Common myeloid progenitor, CD34-positive (primary cell): Measurements from ENCODE around the gene FBLN1.

Experiments
- CTCF ChIA-PET: fragments of 350-600 bp; sonication (Branson Sonifier 250); formaldehyde crosslinking; loops from one replicate; lab custom pipeline; 2021; ENCODE audit warnings: antibody characterized with exemption; lab: Charles Lee
- POLR2A ChIA-PET: fragments of 350-600 bp; sonication (Branson Sonifier 250); formaldehyde crosslinking; loops from one replicate; lab custom pipeline; 2021; ENCODE audit warnings: antibody characterized with exemption; lab: Charles Lee
- DNase-seq, 3 donors: peaks; one replicate each; pipeline versions ENCODE4 v3.0.0 to v3.0.0-alpha.2; 2013
- H3K27ac ChIP-seq, 2 experiments: 1 replicate in 1 of 2; 2 replicates in 1 of 2; pipeline ENCODE4 v1.7.0; 2013; ENCODE audit warnings: inconsistent platforms in 2 of 2, low read length in 2 of 2, mild to moderate bottlenecking in 2 of 2, low read depth in 1 of 2, moderate library complexity in 1 of 2; ENCODE audit not compliant: severe bottlenecking in 2 of 2, insufficient read depth in 1 of 2, poor library complexity in 1 of 2
- H3K27me3 ChIP-seq, 5 experiments: replicated peaks in 2 of 5; 1 replicate in 3 of 5; 2 replicates in 2 of 5; pipeline versions ENCODE4 v1.6.1 to v1.7.0; 2013; ENCODE audit warnings: low read length in 4 of 5, mild to moderate bottlenecking in 2 of 5, moderate library complexity in 2 of 5, inconsistent platforms in 1 of 5; ENCODE audit not compliant: insufficient read depth in 5 of 5, control insufficient read depth in 4 of 5
- H3K36me3 ChIP-seq, 4 experiments: 1 replicate in 2 of 4; 2 replicates in 2 of 4; pipeline versions ENCODE4 v1.6.1 to v1.7.0; 2013; ENCODE audit warnings: low read length in 3 of 4, control low read depth in 1 of 4, mild to moderate bottlenecking in 1 of 4; ENCODE audit not compliant: control insufficient read depth in 4 of 4, insufficient read depth in 4 of 4
- H3K4me1 ChIP-seq, 4 experiments: 1 replicate in 3 of 4; 2 replicates in 1 of 4; pipeline versions ENCODE4 v1.6.1 to v1.7.1; 2013; ENCODE audit warnings: low read length in 3 of 4, mild to moderate bottlenecking in 3 of 4, control low read depth in 1 of 4, inconsistent platforms in 1 of 4, moderate library complexity in 1 of 4; ENCODE audit not compliant: control insufficient read depth in 4 of 4, insufficient read depth in 4 of 4; ENCODE audit errors: control extremely low read depth in 1 of 4
- H3K4me3 ChIP-seq, 7 experiments: 1 replicate in 4 of 7; 2 replicates in 3 of 7; pipeline versions ENCODE4 v1.5.1 to v1.7.0; 2013; ENCODE audit warnings: mild to moderate bottlenecking in 7 of 7, low read length in 6 of 7, moderate library complexity in 6 of 7, inconsistent platforms in 2 of 7, low read depth in 2 of 7, control low read depth in 1 of 7; ENCODE audit not compliant: insufficient read depth in 4 of 7, control insufficient read depth in 1 of 7; ENCODE audit errors: extremely low read depth in 1 of 7
- H3K9me3 ChIP-seq, 5 experiments: 1 replicate in 4 of 5; 2 replicates in 1 of 5; pipeline versions ENCODE4 v1.6.1 to v1.7.1; 2013; ENCODE audit warnings: low read length in 4 of 5, mild to moderate bottlenecking in 2 of 5, inconsistent platforms in 1 of 5, low read depth in 1 of 5, moderate library complexity in 1 of 5; ENCODE audit not compliant: control insufficient read depth in 4 of 5, insufficient read depth in 2 of 5; ENCODE audit errors: control extremely low read depth in 1 of 5
- WGBS: methylation state at CpG from one replicate; pipeline ENCODE4 v1.1.5; 2013; ENCODE audit not compliant: insufficient coverage; 5-methylcytosine and 5-hydroxymethylcytosine counted together

FBLN1 gene

DNA sequence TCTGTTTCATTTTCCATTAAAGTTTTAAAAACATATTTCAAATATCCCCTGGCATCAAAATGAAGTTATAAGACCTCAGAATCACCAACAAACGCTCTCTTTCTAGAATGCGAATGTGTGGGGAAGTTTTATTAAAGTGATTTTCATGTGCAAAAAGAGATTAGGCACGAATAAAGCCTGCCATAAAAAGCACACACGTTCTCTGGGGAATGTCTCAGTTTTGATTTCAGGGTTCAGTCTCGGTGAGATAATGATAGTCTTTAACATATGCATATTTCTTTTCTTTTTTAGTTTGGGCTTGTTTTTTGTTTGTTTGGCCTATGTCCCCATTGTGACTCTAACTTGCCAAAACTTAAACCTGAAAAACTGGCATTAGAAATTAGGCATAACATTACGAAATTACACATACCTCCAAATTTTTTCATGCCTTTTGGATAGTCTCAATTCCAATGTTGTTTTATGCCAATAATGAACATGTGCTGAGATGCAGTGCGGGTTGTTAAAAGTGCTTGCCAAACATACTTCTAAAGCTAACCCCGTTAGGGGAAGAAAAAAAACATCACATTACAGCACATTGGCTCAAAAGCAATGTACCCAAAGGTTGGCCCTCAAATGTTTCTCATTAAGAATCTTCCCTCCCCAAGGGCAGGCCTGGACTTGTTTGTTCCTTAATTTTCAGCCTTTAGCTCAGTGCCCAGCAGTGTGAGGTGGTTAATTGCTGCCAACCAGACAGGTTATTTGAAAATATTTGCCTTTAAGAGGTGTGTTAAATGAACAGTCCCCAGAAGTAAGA is 33.2 kb upstream of the FBLN1 start:
- Histone ChIP-seq H3K4me1 (no peaks in the 10 kb centered on the region), H3K9me3 (peaks cover 0 to 5% (median 0%) of the 10 kb centered on the region in 5 experiments), H3K27me3 (peaks cover 0 to 2% (median 0%) of the 10 kb centered on the region in 5 experiments), H3K4me3 (no peak overlapping the region), H3K27ac (no peak overlapping the region), H3K36me3 (no peaks in the 10 kb centered on the region)
- ChIA-PET CTCF (interaction anchor here (1.4 kb wide), 1 partner anchor 17 kb away, joined by 3 read pairs; no protein-coding TSS in a partner anchor), POLR2A (no interaction called here)
- no peak for DNase-seq
- WGBS, result 89% methylated on average over 6 of the region's 8 CpGs

DNA sequence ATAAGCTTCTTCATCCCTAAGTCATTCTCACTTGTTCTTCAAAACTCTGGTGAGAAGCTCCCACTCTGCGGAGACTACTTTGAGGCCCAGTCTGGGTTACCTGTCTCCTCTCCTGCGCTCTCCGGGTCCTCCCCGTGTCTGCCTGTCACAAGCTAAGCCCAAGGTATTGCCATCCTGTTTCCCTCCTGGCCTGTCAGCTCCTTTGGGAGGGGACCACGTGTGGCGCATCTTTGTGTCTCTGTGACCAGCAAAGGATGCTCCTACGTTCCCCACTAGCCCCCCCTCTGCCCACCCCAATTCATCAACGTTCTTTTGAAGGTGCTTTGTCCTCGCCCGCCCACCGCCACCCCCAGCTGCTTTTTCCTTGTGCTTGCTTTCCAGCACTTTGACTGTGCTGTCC is 31.8 kb upstream of the FBLN1 start:
- H3K4me1 ChIP-seq, result no peaks in the 10 kb centered on the region

DNA sequence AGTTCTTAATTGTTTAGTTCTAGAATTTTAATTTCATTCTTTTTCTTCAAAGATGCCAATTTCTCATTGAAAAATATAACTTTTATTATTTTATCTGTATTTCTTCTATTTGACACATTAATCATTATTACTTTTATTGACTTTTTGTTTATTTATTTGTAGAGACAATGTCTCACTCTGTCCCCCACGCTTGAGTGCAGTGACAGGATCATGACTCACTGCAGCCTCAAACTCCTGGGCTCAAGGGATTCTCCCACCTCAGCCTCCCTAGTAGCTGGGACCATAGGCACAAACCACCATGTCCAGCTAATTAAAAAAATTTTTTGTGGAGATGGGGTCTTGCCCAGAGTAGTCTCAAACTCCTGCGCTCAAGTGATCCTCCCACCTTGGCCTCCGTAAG is 30.3 kb upstream of the FBLN1 start:
- DNase-seq, result no peak
- Histone ChIP-seq H3K9me3 (peaks cover 0 to 4% (median 0%) of the 10 kb centered on the region in 5 experiments), H3K27ac (no peak overlapping the region), H3K4me1 (no peaks in the 10 kb centered on the region), H3K36me3 (no peaks in the 10 kb centered on the region), H3K4me3 (no peak overlapping the region), H3K27me3 (peaks cover 0 to 2% (median 0%) of the 10 kb centered on the region in 5 experiments)
- WGBS, result 100% methylated on average over 2 of the region's 3 CpGs
- ChIA-PET POLR2A (no interaction called here), CTCF (no interaction called here)

More for the DNA sequence above, 31.8 kb upstream of the FBLN1 start:
- no peak for DNase-seq
- WGBS, result 100% methylated on average over 4 of the region's 11 CpGs
- peaks cover 0 to 5% (median 0%) of the 10 kb centered on the region in 5 experiments for H3K9me3 ChIP-seq
- ChIA-PET POLR2A (no interaction called here), CTCF (interaction anchor here (1.4 kb wide), 1 partner anchor 16 kb away, joined by 3 read pairs; no protein-coding TSS in a partner anchor)
- H3K36me3 ChIP-seq, result no peaks in the 10 kb centered on the region
- peaks cover 0 to 2% (median 0%) of the 10 kb centered on the region in 5 experiments for H3K27me3 ChIP-seq
- no peak overlapping the region for H3K4me3 ChIP-seq
- H3K27ac ChIP-seq, result no peak overlapping the region

- no peaks in the 10 kb centered on the region for H3K4me1 ChIP-seq
- WGBS, result 98% methylated on average over 5 of the region's 6 CpGs
- DNase-seq, result no peak
- H3K36me3 ChIP-seq, result no peaks in the 10 kb centered on the region
- POLR2A ChIA-PET, result interaction anchor here (0.6 kb wide), 1 partner anchor 597 kb away, joined by 3 read pairs; no protein-coding TSS in a partner anchor
- H3K27me3 ChIP-seq, result peaks cover 0 to 2% (median 0%) of the 10 kb centered on the region in 5 experiments
- H3K27ac ChIP-seq, result no peak overlapping the region
- CTCF ChIA-PET, result interaction anchor here (0.7 to 1.4 kb wide), 3 partner anchors 79 to 1141 kb away, joined by 3 to 4 read pairs (median 3); no protein-coding TSS in a partner anchor
- H3K9me3 ChIP-seq, result no peaks in the 10 kb centered on the region
- H3K4me3 ChIP-seq, result no peak overlapping the region
Measured at GRCh38 chr22:45473626-45474237, 29.0 kb upstream of the FBLN1 start.

GRCh38 chr22:45475063-45475747 is 27.5 kb upstream of the FBLN1 start:
- no peak overlapping the region for H3K27ac ChIP-seq
- H3K36me3 ChIP-seq, result no peaks in the 10 kb centered on the region
- peaks cover 0 to 2% (median 0%) of the 10 kb centered on the region in 5 experiments for H3K27me3 ChIP-seq
- no peaks in the 10 kb centered on the region for H3K9me3 ChIP-seq
- WGBS, result 97% methylated on average over 6 of the region's 8 CpGs
- H3K4me1 ChIP-seq, result no peaks in the 10 kb centered on the region
- ChIA-PET POLR2A (no interaction called here), CTCF (interaction anchor here (1.3 kb wide), 1 partner anchor 78 kb away, joined by 4 read pairs; no protein-coding TSS in a partner anchor)
- no peak for DNase-seq
- no peak overlapping the region for H3K4me3 ChIP-seq

DNA sequence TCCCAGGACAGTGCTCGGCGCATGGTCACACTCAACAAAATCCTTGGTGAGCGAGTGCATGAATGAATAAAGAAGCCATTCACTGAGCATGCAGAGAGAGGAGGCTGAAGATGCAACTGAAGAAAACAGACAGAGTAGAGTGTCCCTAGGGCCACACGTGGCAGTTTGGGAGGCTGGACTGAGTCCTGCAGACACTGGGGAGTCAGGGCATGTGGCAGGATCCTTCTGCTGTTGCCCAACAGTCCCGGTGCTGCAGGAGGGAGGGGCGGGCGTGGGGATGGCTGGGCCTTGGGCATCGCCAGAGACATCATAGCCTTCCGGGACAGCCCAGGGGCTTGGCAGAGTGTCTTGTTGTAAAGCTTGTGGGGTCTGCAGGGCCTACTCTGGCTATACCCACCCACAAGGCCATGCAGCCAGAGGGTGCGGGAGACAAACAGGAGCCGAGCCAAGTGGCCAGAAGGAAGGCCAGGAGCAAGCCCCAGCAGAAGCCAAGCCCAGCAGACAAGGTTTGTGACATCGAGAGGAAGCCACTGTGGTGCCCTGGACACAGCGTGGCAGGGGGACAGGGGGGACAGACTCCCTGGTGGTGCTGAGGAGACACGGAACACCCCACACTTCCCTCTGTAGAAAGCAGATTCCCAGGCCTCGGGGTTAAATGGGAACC is 26.7 kb upstream of the FBLN1 start:
- Histone ChIP-seq H3K9me3 (peaks cover 0 to 4% (median 4%) of the 10 kb centered on the region in 5 experiments), H3K4me1 (no peaks in the 10 kb centered on the region), H3K36me3 (no peaks in the 10 kb centered on the region), H3K4me3 (no peak overlapping the region), H3K27me3 (peaks cover 0 to 2% (median 0%) of the 10 kb centered on the region in 5 experiments), H3K27ac (no peak overlapping the region)
- WGBS, result 95% methylated on average over 13 of the region's 15 CpGs
- DNase-seq, result no peak
- CTCF ChIA-PET, result no interaction called here
- POLR2A ChIA-PET, result no interaction called here
